ENCODE measurements around the gene ADAM23. TPM values are rescaled to one million over a fixed set of nuclear protein-coding genes. Genes with fewer than 3 reads are reported as not detected.

The ADAM23 gene
- total and polyA plus RNA-seq, 9 donors = 0.83 to 18.8 (median 4.1) TPM

DNA sequence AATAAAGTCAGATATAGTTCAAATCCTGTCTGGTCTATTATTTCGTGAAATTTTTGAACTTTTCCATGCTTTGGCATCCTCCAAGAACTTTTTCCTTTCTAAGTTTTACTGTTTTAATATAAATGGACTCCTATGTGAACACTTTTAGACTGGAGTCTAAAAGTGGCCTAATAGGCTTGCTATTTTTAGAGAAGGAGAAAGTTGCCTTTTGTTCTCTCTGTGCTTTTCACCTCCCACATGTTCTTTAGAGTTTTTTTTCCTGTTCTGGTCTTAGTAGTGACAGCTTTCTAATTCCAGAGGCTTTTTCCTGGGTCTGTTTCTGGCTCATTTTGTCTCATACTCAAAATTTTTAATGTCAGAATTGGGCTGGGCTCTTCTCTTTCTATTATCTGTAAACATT, 72.2 kb downstream of the ADAM23 start:
- WGBS, 3 donors = 50 to 62% (median 61%) methylated on average over 1 of the region's 1 CpG
- H3K36me3 ChIP-seq = no peaks in the 10 kb centered on the region
- no peak for DNase-seq
- no peak overlapping the region for H3K4me3 ChIP-seq
- intact Hi-C loops (cut with DNase I) = no loop called here
- H3K27ac ChIP-seq = no peak overlapping the region
- TF ChIP-seq EP300 (IDR thresholded peaks at IDR 0.05) = no peak
- H3K4me1 ChIP-seq (ENCODE audit: insufficient read depth) = no peaks in the 10 kb centered on the region
- H3K27me3 ChIP-seq = no peaks in the 10 kb centered on the region
- H3K9me3 ChIP-seq = no peaks in the 10 kb centered on the region

DNA sequence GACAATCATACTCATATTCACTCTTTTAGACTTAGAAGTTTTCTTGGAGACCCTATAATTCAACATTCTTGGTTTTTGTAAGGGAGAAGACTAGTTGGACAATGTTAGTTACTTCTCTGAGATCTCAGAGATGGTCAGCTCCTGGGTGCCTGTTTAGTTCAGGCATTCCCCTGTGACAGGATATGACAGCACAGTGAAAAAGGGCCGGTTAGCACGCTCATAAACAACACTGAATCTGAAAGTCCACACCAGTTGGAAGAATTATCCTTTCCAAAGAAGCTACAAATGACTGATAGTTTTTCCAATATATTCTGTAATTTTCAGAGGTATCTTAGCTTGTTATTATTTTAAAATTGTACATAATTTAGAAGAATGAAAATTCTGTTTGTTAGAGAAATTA, 75.7 kb downstream of the ADAM23 start:
- no peak for DNase-seq
- Histone ChIP-seq H3K4me3 (no peak overlapping the region), H3K27ac (no peak overlapping the region), H3K27me3 (no peaks in the 10 kb centered on the region), H3K36me3 (no peaks in the 10 kb centered on the region), H3K4me1 (ENCODE audit: insufficient read depth) (no peaks in the 10 kb centered on the region), H3K9me3 (no peaks in the 10 kb centered on the region)
- intact Hi-C loops (cut with DNase I) = no loop called here
- WGBS, 3 donors = 87 to 92% (median 88%) methylated on average over 2 of the region's 2 CpGs
- TF ChIP-seq POLR2A (IDR thresholded peaks at IDR 0.05) = no peak
- TF ChIP-seq, protein P1, sequence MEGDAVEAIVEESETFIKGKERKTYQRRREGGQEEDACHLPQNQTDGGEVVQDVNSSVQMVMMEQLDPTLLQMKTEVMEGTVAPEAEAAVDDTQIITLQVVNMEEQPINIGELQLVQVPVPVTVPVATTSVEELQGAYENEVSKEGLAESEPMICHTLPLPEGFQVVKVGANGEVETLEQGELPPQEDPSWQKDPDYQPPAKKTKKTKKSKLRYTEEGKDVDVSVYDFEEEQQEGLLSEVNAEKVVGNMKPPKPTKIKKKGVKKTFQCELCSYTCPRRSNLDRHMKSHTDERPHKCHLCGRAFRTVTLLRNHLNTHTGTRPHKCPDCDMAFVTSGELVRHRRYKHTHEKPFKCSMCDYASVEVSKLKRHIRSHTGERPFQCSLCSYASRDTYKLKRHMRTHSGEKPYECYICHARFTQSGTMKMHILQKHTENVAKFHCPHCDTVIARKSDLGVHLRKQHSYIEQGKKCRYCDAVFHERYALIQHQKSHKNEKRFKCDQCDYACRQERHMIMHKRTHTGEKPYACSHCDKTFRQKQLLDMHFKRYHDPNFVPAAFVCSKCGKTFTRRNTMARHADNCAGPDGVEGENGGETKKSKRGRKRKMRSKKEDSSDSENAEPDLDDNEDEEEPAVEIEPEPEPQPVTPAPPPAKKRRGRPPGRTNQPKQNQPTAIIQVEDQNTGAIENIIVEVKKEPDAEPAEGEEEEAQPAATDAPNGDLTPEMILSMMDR (IDR thresholded peaks at IDR 0.05) = no peak
- no peak for TF ChIP-seq EP300 (IDR thresholded peaks at IDR 0.05)

DNA sequence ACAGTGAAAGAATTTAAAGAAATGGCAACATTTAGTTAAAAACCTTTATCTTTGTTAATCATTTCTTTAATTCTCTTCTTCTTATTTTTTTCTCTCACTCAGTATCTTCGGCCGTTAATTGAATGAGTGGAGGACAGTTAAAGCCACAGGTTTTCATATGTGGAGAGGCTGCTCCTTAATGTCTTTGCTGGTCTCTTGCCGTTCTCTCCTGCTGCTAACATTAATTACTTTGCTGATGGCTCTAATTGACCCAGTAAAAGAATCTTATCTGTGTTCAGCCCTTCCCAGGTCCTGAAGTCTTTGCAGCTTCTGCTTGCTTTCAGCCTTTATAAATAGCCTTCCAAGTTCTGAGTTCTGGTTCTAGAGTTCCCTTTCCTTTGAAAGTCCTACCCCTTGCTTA, 77.1 kb downstream of the ADAM23 start:
- Histone ChIP-seq H3K4me3 (no peak overlapping the region), H3K27ac (no peak overlapping the region), H3K9me3 (no peaks in the 10 kb centered on the region), H3K27me3 (no peaks in the 10 kb centered on the region), H3K36me3 (no peaks in the 10 kb centered on the region), H3K4me1 (ENCODE audit: insufficient read depth) (no peaks in the 10 kb centered on the region)
- no peak for TF ChIP-seq EP300 (IDR thresholded peaks at IDR 0.05)
- TF ChIP-seq, protein P1 (IDR thresholded peaks at IDR 0.05) = no peak
- TF ChIP-seq POLR2A (IDR thresholded peaks at IDR 0.05) = no peak
- intact Hi-C loops (cut with DNase I) = no loop called here
- DNase-seq = no peak
- 69 to 83% (median 79%) methylated on average over 3 of the region's 3 CpGs for WGBS, 3 donors

DNA sequence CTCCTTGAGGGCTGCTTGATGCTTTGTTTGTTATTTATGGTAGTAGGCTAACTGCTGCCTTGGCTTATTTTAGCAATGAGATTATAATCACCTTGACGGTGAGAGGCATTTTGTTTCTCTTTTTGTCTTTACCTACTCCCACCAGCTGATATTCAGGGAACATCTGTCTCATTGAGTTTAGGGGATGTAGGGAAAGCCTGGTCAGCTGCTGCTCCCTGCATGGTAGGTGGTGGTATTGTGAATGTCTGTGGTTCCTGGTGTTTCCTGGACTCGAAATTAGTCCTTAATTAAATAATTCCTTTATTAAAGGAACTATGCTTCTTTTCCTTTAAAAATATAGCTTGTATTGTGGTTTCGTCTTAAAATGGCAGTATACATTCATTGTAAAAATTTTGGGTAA, 77.8 kb downstream of the ADAM23 start:
- Histone ChIP-seq H3K4me1 (ENCODE audit: insufficient read depth) (no peaks in the 10 kb centered on the region), H3K9me3 (no peaks in the 10 kb centered on the region)
- intact Hi-C loops (cut with DNase I) = no loop called here

DNA sequence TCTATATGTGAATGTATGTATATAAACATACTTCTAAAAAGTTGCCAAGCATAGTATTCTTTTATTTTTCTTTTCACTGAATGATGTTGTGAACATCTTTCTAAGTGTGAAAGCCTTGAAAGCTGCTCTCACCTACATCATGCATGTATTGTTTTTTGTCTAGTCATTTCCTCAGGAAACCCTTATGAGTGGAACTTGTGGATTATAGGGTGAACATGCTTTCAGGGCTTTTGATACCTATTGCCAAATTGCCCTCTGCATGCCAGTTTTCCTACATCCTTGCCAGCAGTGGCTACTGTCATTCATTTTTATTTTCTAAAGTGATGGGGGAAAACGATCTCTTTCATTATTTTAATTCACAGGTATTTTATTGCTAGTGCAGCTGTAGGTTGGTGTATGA, 78.3 kb downstream of the ADAM23 start:
- H3K27me3 ChIP-seq = no peaks in the 10 kb centered on the region
- no peaks in the 10 kb centered on the region for H3K4me1 ChIP-seq (ENCODE audit: insufficient read depth)
- TF ChIP-seq EP300 (IDR thresholded peaks at IDR 0.05) (no peak), POLR2A (IDR thresholded peaks at IDR 0.05) (no peak)
- TF ChIP-seq, protein P1 (IDR thresholded peaks at IDR 0.05) = no peak
- intact Hi-C loops (cut with DNase I) = no loop called here
- DNase-seq = no peak
- H3K9me3 ChIP-seq = no peaks in the 10 kb centered on the region
- no peak overlapping the region for H3K27ac ChIP-seq
- no peak overlapping the region for H3K4me3 ChIP-seq
- no peaks in the 10 kb centered on the region for H3K36me3 ChIP-seq
- WGBS, 3 donors = 78 to 92% (median 83%) methylated on average over 1 of the region's 1 CpG

More for the DNA sequence above, 77.8 kb downstream of the ADAM23 start:
- Histone ChIP-seq H3K36me3 (no peaks in the 10 kb centered on the region), H3K27ac (no peak overlapping the region), H3K4me3 (no peak overlapping the region), H3K27me3 (no peaks in the 10 kb centered on the region)
- no peak for DNase-seq
- 47 to 51% (median 49%) methylated on average over 3 of the region's 3 CpGs for WGBS, 3 donors
- TF ChIP-seq, protein P1 (IDR thresholded peaks at IDR 0.05) = no peak
- no peak for TF ChIP-seq POLR2A (IDR thresholded peaks at IDR 0.05)

All from ovary (tissue), 9 donors.